DOHH2 (cell line): Measurements from ENCODE around the gene FAT2.
"Not testable (repeated sequence)": the region's sequence is repeated elsewhere in the genome, so short reads cannot be mapped to it uniquely, and the experiment has no call there.

ENCODE experiments used
- H3F3A ChIP-seq: fragments of 200-600 bp; sonication (generic), shearing (Covaris generic); 2 replicates; pipeline ENCODE4 v1.6.0; 2016; ENCODE audit warnings: antibody characterized with exemption, mild to moderate bottlenecking; ENCODE audit not compliant: control insufficient read depth, insufficient read depth
- H3K27ac ChIP-seq: fragments of 200-600 bp; sonication (generic); 2 replicates; pipeline ENCODE4 v1.5.1; 2014; ENCODE audit warnings: low read depth, mild to moderate bottlenecking, low read length, moderate library complexity
- H3K27me3 ChIP-seq: fragments of 200-600 bp; sonication (generic); 2 replicates; pipeline ENCODE4 v1.6.1; 2014; ENCODE audit warnings: mild to moderate bottlenecking, low read length, mixed read lengths; ENCODE audit not compliant: control insufficient read depth
- H3K36me3 ChIP-seq: fragments of 200-600 bp; sonication (generic); 2 replicates; pipeline ENCODE4 v1.6.1; 2014; ENCODE audit warnings: mild to moderate bottlenecking, low read length, moderate library complexity, mixed read lengths; ENCODE audit not compliant: control insufficient read depth
- H3K4me1 ChIP-seq: fragments of 200-600 bp; sonication (generic); 2 replicates; pipeline ENCODE4 v1.6.1; 2014; ENCODE audit warnings: mild to moderate bottlenecking, low read length, mixed read lengths; ENCODE audit not compliant: control insufficient read depth
- H3K4me2 ChIP-seq: fragments of 200-600 bp; sonication (generic); 2 replicates; pipeline ENCODE4 v1.6.0; 2014; ENCODE audit warnings: mild to moderate bottlenecking, low read length, moderate library complexity
- H3K4me3 ChIP-seq: fragments of 200-600 bp; sonication (generic); 2 replicates; pipeline ENCODE4 v1.5.1; 2014; ENCODE audit warnings: mild to moderate bottlenecking, low read length, mixed read lengths
- H3K79me2 ChIP-seq: fragments of 200-600 bp; sonication (generic); 2 replicates; pipeline ENCODE4 v1.6.1; 2014; ENCODE audit warnings: mild to moderate bottlenecking, low read length, mixed read lengths; ENCODE audit not compliant: control insufficient read depth
- H3K9me2 ChIP-seq: fragments of 200-600 bp; sonication (generic); replicated peaks from 2 replicates; pipeline ENCODE4 v1.6.1; 2014; ENCODE audit warnings: mild to moderate bottlenecking, low read length, mixed read lengths; ENCODE audit not compliant: control insufficient read depth
- H3K9me3 ChIP-seq: fragments of 200-600 bp; sonication (generic); 2 replicates; pipeline ENCODE4 v1.6.1; 2014; ENCODE audit warnings: antibody characterized with exemption, low read length, mixed read lengths; ENCODE audit not compliant: control insufficient read depth, insufficient read depth
- H4K20me1 ChIP-seq: fragments of 200-600 bp; sonication (generic); 2 replicates; pipeline ENCODE4 v1.6.0; 2014; ENCODE audit warnings: low read depth, mild to moderate bottlenecking, antibody characterized with exemption, low read length, moderate library complexity; ENCODE audit not compliant: control insufficient read depth, insufficient read depth
- EZH2phosphoT487 ChIP-seq: fragments of 200-600 bp; sonication (generic); IDR thresholded peaks from 2 replicates; pipeline ENCODE4 v1.6.1; 2017; ENCODE audit warnings: borderline replicate concordance, mild to moderate bottlenecking, antibody characterized with exemption, low read length, moderate library complexity, mixed read lengths
- TF ChIP-seq, protein P1 (sequence below): fragments of 200-600 bp; sonication (generic); IDR thresholded peaks from one replicate; pipeline ENCODE4 v1.5.1; 2014; ENCODE audit warnings: antibody characterized with exemption, mild to moderate bottlenecking, low read depth, low read length; ENCODE audit not compliant: poor library complexity, severe bottlenecking

FAT2 gene

GRCh38 chr5:151589878-151590570, 1.1 kb downstream of the FAT2 start:
- no peak overlapping the region for H3K4me2 ChIP-seq
- TF ChIP-seq, protein P1, sequence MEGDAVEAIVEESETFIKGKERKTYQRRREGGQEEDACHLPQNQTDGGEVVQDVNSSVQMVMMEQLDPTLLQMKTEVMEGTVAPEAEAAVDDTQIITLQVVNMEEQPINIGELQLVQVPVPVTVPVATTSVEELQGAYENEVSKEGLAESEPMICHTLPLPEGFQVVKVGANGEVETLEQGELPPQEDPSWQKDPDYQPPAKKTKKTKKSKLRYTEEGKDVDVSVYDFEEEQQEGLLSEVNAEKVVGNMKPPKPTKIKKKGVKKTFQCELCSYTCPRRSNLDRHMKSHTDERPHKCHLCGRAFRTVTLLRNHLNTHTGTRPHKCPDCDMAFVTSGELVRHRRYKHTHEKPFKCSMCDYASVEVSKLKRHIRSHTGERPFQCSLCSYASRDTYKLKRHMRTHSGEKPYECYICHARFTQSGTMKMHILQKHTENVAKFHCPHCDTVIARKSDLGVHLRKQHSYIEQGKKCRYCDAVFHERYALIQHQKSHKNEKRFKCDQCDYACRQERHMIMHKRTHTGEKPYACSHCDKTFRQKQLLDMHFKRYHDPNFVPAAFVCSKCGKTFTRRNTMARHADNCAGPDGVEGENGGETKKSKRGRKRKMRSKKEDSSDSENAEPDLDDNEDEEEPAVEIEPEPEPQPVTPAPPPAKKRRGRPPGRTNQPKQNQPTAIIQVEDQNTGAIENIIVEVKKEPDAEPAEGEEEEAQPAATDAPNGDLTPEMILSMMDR = no peak
- no peak for TF ChIP-seq EZH2phosphoT487
- no peaks in the 10 kb centered on the region for H3K4me1 ChIP-seq
- no peaks in the 10 kb centered on the region for H4K20me1 ChIP-seq
- H3K79me2 ChIP-seq = no peaks in the 10 kb centered on the region
- no peaks in the 10 kb centered on the region for H3K9me2 ChIP-seq
- no peak overlapping the region for H3K27ac ChIP-seq
- H3K4me3 ChIP-seq = no peak overlapping the region
- no peaks in the 10 kb centered on the region; the same call in 1 of the 2 replicates for H3K27me3 ChIP-seq
- no peaks in the 10 kb centered on the region for H3K36me3 ChIP-seq
- H3F3A ChIP-seq = no peaks in the 10 kb centered on the region
- no peaks in the 10 kb centered on the region for H3K9me3 ChIP-seq

DNA sequence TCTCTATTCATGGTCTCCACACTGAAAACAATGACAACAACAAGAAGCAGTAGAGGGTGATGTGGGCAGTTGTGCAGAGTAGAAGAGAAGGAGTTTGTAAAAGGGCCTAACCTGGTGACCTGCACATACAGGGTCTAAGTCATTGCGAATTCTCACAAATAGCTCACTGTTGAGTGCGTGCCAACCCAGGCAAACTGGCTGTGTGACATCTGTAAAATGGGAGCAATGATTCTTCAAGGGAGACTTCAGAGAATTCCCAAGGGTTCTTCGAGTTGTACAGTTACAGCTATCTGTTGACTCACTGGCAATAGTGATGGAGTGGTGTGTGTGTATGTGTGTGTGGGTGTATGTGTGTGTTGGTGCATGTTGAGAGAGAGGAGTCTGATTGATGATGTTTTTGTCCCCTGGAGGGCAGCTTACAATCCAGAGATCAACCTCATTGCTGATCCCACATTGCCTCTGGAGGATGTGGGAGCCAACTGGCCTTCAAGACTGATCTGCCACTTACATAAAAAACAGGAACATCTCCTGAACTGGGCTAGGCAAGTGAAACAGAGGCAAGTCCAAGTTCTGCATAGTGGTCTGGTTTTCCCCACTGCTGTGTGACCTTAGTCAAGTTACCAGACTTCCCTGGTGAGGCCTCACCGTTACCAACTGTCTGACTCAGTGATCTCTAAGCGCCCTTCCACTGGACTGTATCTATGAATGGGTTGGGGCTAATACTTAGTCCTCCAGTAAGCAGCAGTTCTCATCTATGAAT, 3.2 kb downstream of the FAT2 start:
- Histone ChIP-seq H3K4me2 (no peak overlapping the region), H3K9me3 (no peaks in the 10 kb centered on the region), H3F3A (no peaks in the 10 kb centered on the region), H3K4me3 (no peak overlapping the region), H3K79me2 (no peaks in the 10 kb centered on the region), H3K9me2 (no peaks in the 10 kb centered on the region), H3K4me1 (no peaks in the 10 kb centered on the region), H3K27me3 (no peaks in the 10 kb centered on the region; the same call in 1 of the 2 replicates), H3K27ac (no peak overlapping the region), H3K36me3 (no peaks in the 10 kb centered on the region), H4K20me1 (no peaks in the 10 kb centered on the region)
- TF ChIP-seq EZH2phosphoT487 = no peak

DNA sequence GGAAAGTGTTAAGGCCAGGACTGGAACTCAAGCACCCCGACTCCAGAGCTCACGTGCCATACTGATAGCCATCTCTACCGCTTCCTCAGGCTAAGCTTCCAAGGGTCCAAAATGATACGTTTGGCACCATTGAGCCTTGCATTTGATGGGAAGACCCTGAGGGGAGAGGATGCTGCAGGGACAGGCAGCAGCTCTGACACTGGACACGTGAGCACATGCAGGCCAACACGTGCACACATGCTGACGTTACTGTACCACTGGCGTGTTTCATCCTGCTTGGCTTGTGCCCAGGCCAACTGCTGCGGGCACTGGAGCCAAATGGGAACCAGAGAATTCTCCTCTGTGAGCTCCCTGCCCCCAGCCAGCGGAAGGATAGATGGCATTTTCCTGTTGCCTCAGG, 5.2 kb downstream of the FAT2 start:
- H3K4me3 ChIP-seq = no peak overlapping the region
- H3K27me3 ChIP-seq = no peaks in the 10 kb centered on the region
- H3F3A ChIP-seq = no peaks in the 10 kb centered on the region
- H3K36me3 ChIP-seq = no peaks in the 10 kb centered on the region
- no peaks in the 10 kb centered on the region for H3K9me3 ChIP-seq
- no peaks in the 10 kb centered on the region for H3K4me1 ChIP-seq
- no peaks in the 10 kb centered on the region for H4K20me1 ChIP-seq
- TF ChIP-seq, protein P1 = no peak
- TF ChIP-seq EZH2phosphoT487 = no peak
- no peaks in the 10 kb centered on the region for H3K9me2 ChIP-seq
- H3K4me2 ChIP-seq = no peak overlapping the region
- H3K27ac ChIP-seq = no peak overlapping the region
- no peaks in the 10 kb centered on the region for H3K79me2 ChIP-seq

GRCh38 chr5:151585344-151585743, 5.8 kb downstream of the FAT2 start:
- not testable (repeated sequence) for H3K27ac ChIP-seq, H3K9me3 ChIP-seq, H3K36me3 ChIP-seq

More at GRCh38 chr5:151585344-151585743, 5.8 kb downstream of the FAT2 start:
- not testable (repeated sequence) for H3F3A ChIP-seq, H3K27me3 ChIP-seq, H3K4me2 ChIP-seq, H3K4me3 ChIP-seq, H3K9me2 ChIP-seq, H3K4me1 ChIP-seq, H3K79me2 ChIP-seq, H4K20me1 ChIP-seq
